NCI-H510A (cell line): ENCODE measurements around the gene CIAO3.

Experiments
- DNase-seq: peaks from one replicate; lab custom pipeline; 2025; lab: John Stamatoyannopoulos, UW

The CIAO3 gene

GRCh38 chr16:709566-710499 is 31.0 kb downstream of the CIAO3 start:
- no peak for DNase-seq

GRCh38 chr16:708959-709358 is 31.8 kb downstream of the CIAO3 start:
- DNase-seq, result no peak

- no peak for DNase-seq
Measured at GRCh38 chr16:708019-708418, 32.8 kb downstream of the CIAO3 start.

GRCh38 chr16:707062-707538 is 33.7 kb downstream of the CIAO3 start:
- no peak for DNase-seq

- no peak for DNase-seq
Measured at GRCh38 chr16:706189-707061, 34.4 kb downstream of the CIAO3 start.

GRCh38 chr16:705431-706188 is 35.2 kb downstream of the CIAO3 start, which contains the start of gene FBXL16:
Gene FBXL16 (minus strand): TSS chr16:705801. CDS start chr16:697405, 8,396 bp downstream.
- DNase-seq, result peak; percentile 41

DNA sequence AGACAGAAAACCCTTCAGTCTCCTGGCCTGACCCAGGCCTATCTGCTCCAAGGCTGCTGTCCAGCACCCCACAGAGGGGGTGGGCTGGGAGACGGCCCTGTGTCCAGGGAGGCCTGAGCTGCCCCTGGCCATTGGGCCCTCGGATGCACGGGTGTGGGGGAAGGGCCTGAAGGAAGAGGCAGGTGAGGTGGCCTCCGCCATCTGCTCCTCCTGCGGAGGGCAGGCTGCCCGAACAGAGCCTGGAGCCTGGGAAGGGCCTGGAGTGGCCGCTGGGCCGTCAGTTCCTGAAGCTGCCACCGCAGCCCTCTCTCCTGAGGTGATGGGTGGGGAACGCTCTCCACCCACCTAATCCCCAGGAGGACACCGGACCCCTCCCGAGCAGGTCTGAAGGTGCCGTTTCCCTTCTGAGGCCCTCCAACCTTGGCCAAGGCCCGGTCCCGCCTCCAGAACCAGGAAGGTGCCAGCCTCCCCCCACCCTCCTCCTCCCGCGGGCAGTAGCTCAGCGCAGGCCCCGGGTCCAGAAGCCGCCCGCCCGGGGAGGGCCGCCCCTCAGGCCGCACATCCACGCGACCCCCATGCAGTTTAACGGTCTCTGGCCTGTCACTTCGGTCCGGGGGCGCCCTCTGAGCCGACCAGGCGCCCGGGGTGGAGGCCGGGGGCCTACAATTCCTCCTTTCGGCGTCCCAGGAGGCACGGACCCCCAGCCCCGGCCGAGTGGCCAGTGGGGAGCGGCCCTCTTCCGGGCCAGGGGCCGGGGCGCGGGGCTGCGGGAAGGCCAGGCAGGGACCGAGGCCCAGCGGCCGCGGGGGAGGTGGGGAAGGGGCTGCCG is 36.0 kb downstream of the CIAO3 start:
- no peak for DNase-seq

DNA sequence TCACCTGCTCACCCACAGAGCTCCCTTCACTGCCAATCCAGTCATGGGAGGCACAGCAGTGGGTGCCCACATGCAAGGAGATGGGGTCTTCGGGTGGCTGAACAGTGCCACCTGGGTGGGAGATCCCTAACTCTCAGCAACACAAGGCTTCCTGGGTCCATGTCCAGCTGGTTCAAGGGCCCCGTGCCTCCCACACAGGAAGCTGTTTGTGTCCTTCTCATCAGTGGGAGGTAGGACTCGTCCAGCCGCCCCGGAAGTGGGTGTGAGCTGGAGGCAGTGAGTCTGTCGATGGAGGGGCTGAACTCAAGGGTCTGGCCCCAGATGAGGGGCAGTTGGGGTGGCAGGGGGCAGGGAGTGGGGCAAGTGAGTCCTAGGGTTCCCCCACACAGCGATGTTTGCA is 36.8 kb downstream of the CIAO3 start:
- no peak for DNase-seq

DNA sequence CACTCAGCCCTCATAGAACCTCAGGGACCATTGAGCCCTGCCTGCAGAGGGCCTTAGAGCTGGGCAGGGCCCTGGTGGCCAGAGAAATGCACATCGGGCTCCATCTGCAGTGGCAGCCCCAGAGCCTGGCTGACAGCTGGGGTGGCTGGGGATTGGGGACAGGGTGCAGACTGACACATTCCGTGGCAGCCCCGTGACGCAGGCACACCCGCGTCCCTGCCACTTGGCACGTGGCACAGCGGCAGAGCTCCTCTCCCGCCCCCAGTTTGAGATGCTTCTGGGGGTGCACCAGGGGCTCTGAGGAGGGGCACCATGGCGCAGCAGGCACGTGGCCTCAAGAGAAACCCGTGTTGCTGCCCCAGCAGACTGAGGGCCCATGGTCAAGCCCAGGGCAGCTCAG is 37.4 kb downstream of the CIAO3 start:
- DNase-seq, result no peak

DNA sequence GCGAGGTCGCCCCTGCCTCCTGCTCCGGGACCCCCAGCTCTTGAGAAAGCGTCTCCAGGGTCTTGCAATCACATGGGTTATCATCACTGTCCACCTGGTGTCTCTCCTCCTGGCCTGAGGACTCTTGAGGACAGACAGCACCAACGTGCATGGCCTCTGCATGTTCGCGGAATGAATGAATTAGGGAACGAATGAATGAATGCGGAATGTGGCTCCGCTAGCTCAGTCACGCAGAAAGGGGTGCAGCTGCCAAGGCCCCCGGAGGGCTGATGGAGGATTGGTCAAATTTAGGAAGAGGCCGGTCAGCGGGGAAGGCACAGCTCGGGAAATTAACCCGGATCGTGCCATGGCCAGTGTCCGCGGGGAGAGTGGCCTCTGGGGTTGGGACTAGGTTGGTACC is 38.5 kb downstream of the CIAO3 start:
- DNase-seq, result no peak

DNA sequence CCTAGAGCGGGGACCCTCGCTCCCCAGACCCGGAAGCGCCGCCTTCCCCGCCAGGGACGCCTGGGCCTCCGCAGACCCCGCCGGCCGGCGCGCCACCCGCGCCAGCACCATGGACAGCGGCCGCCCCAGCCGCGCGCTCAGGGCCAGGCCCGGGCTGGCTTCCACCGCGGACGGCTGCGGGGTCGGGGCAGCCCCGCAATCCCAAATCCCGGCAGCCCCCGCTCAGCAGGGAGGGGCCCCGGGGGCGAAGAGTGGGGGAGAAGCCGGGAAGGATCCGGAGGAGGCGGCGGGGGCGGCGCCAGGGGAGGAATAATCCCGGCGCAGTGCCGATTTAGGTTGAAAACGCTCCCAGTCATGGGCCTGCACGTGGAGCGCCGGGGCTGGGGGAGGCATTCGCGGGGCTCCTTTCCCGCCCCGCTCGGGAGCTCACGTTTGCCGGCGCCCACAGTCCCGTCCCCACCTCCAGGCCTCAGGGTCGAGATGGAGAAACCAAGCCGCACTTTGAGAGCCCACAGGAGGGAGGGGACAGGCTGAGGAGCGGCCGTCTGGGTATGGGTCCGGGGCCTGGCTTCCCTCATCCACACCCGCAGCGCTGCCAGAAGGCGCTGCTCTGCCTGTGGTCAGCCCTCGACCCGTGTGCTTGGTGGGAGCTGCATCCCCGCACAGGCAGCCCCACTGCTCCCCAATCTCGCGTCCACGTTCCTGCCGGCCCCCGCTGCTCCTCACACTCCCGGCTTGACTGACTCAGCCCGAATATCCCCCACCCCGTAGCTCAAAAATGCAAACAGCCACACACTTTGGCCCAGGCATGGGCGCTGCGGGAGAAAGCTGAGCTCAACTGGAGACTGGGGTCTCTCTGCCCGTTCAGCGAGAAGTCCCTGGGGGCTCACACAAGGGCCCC is 39.9 kb downstream of the CIAO3 start:
- DNase-seq, result no peak

- DNase-seq, result no peak
Measured at GRCh38 chr16:698911-699671, 41.7 kb downstream of the CIAO3 start.

GRCh38 chr16:695355-696089 is 45.3 kb downstream of the CIAO3 start:
- DNase-seq, result peak; percentile 87

- DNase-seq, result no peak
Measured at GRCh38 chr16:694863-695354, 45.9 kb downstream of the CIAO3 start.

GRCh38 chr16:694187-694862 is 46.5 kb downstream of the CIAO3 start:
- no peak for DNase-seq

- no peak for DNase-seq
Measured at GRCh38 chr16:693766-694165, 47.0 kb downstream of the CIAO3 start.

DNA sequence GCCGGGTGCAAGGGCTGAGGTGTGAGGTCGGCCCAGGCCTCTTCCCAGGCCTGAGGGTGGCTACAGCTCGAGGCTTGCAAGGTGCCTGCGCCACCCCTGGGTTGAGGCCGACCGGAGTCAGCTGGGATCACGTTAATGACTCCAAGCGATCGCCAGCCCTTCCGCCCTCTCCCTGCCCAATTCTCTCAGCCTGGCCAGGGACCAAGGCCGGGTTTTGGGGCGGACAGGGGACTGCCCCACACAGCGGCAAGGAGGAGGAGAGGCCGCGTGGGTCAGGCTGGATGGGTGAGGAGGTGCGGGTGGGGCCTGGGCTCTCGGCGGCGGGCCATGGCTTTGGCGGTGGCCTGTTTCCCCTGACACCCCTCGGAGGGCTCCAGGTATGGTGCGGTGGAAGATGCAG is 47.4 kb downstream of the CIAO3 start:
- no peak for DNase-seq
